Neural cell (in vitro differentiated cells): ENCODE results near the gene CALHM1.

ENCODE experiments used
- EP300 ChIP-seq: fragments of 450-650 bp; conservative IDR thresholded peaks from 2 replicates; pipeline ENCODE4 v1.6.1; 2014; ENCODE audit warnings: antibody characterized with exemption, mild to moderate bottlenecking, moderate library complexity; ENCODE audit not compliant: poor library complexity, severe bottlenecking
- EZH2 ChIP-seq: fragments of 200-600, 300-800 bp; shearing (Covaris generic), sonication (generic); IDR thresholded peaks from 2 replicates; pipeline ENCODE4 v1.6.1; 2014; ENCODE audit warnings: antibody characterized with exemption, low read length, borderline replicate concordance, mild to moderate bottlenecking; ENCODE audit not compliant: insufficient read depth, poor library complexity, severe bottlenecking
- POLR2AphosphoS5 ChIP-seq: IDR thresholded peaks from 2 replicates; pipeline ENCODE4 v1.6.1; 2012
- SMC3 ChIP-seq: fragments of 450-650 bp; conservative IDR thresholded peaks from 2 replicates; pipeline ENCODE4 v1.6.1; 2014; ENCODE audit warnings: antibody characterized with exemption, mild to moderate bottlenecking, moderate library complexity; ENCODE audit not compliant: poor library complexity
- TF ChIP-seq, protein P1 (sequence below): fragments of 450-650 bp; IDR thresholded peaks from 2 replicates; pipeline ENCODE4 v1.5.1; 2014; ENCODE audit warnings: antibody characterized with exemption, mild to moderate bottlenecking, moderate library complexity; ENCODE audit not compliant: poor library complexity, severe bottlenecking

DNA sequence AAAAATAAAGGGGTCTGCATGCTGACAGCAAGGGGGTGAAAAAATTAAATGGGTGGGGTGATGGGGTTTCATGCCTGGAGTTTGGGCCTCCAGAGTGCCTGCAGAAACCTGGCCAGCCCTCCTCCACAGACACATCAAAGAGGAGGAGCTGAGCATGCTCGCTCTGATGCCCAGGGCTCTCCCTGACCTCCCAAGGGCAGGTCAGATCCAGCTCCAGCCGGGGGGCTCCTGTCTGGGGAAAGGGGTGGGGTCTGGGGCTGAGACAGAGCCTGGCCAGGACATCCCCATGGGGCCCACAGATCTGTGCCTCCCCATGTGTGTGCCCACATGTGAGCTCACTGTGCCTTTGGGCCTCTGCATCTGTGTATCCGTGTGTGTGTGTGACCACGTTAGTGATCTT is 915 bp upstream of the CALHM1 start:
- TF ChIP-seq, protein P1, sequence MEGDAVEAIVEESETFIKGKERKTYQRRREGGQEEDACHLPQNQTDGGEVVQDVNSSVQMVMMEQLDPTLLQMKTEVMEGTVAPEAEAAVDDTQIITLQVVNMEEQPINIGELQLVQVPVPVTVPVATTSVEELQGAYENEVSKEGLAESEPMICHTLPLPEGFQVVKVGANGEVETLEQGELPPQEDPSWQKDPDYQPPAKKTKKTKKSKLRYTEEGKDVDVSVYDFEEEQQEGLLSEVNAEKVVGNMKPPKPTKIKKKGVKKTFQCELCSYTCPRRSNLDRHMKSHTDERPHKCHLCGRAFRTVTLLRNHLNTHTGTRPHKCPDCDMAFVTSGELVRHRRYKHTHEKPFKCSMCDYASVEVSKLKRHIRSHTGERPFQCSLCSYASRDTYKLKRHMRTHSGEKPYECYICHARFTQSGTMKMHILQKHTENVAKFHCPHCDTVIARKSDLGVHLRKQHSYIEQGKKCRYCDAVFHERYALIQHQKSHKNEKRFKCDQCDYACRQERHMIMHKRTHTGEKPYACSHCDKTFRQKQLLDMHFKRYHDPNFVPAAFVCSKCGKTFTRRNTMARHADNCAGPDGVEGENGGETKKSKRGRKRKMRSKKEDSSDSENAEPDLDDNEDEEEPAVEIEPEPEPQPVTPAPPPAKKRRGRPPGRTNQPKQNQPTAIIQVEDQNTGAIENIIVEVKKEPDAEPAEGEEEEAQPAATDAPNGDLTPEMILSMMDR: no peak
- no peak for TF ChIP-seq EZH2
- no peak for TF ChIP-seq SMC3
- TF ChIP-seq POLR2AphosphoS5: no peak
- TF ChIP-seq EP300: no peak
